GM19438 (cell line): ENCODE measurements around the gene DHRS7C.

ENCODE experiments used
- ATAC-seq: cut with Tn5 transposase; IDR thresholded peaks from one replicate; pipeline ENCODE4 v1.9.1; 2021; ENCODE audit warnings: low read depth; ENCODE audit not compliant: unreplicated experiment

Gene DHRS7C

GRCh38 chr17:9767432-9767991 lies 23.9 kb downstream of the DHRS7C start:
- ATAC-seq, result no peak

GRCh38 chr17:9766970-9767369 lies 24.4 kb downstream of the DHRS7C start:
- ATAC-seq, result no peak

GRCh38 chr17:9765322-9765721 lies 26.1 kb downstream of the DHRS7C start:
- no peak for ATAC-seq

- no peak for ATAC-seq
Measured at GRCh38 chr17:9763643-9764042, 27.7 kb downstream of the DHRS7C start.

GRCh38 chr17:9760266-9760665 lies 31.1 kb downstream of the DHRS7C start:
- no peak for ATAC-seq

- ATAC-seq, result no peak
Measured at GRCh38 chr17:9755083-9755482, 36.3 kb downstream of the DHRS7C start.

GRCh38 chr17:9750524-9750923 lies 40.9 kb downstream of the DHRS7C start:
- ATAC-seq, result no peak

GRCh38 chr17:9729735-9730420 lies 61.5 kb downstream of the DHRS7C start:
- no peak for ATAC-seq

- ATAC-seq, result no peak
Measured at GRCh38 chr17:9729034-9729650, 62.2 kb downstream of the DHRS7C start.

- ATAC-seq, result no peak
Measured at GRCh38 chr17:9728564-9728963, 62.8 kb downstream of the DHRS7C start.

- no peak for ATAC-seq
Measured at GRCh38 chr17:9728005-9728404, 63.4 kb downstream of the DHRS7C start.

- ATAC-seq, result no peak
Measured at GRCh38 chr17:9726291-9726690, 65.1 kb downstream of the DHRS7C start.

GRCh38 chr17:9725575-9725974 lies 65.8 kb downstream of the DHRS7C start:
- ATAC-seq, result no peak
